Panc1 (cell line): Measurements from ENCODE around the gene GAS2. TPM values are rescaled to one million over a fixed set of nuclear protein-coding genes. Genes with fewer than 3 reads are reported as not detected.

Experiments
- ATAC-seq: fragments of 200-7000 bp; cut with Tn5 transposase; 2 replicates; pipeline ENCODE4 v1.9.1; 2020; ENCODE audit warnings: mild to moderate bottlenecking, moderate library complexity
- BruUV-seq: library from RNA; stranded (reverse); fragments of 400-500 nt; replicated peaks from 2 replicates; lab custom pipeline; 2021; lab: Mats Ljungman, UMichigan
- CTCF ChIA-PET: fragments of 300-600 bp; sonication (Branson Sonifier 250); formaldehyde crosslinking; loops from one replicate; lab custom pipeline; 2022; ENCODE audit warnings: antibody characterized with exemption; lab: Charles Lee
- POLR2A ChIA-PET: fragments of 300-600 bp; sonication (Branson Sonifier 250); formaldehyde crosslinking; loops from one replicate; lab custom pipeline; 2022; ENCODE audit warnings: antibody characterized with exemption; lab: Charles Lee
- DNase-seq: peaks from one replicate; pipeline ENCODE4 v3.0.0-alpha.2; 2010; ENCODE audit warnings: low read depth, low spot score
- H3K27ac ChIP-seq: 2 replicates; pipeline ENCODE4 v1.5.1; 2011; ENCODE audit warnings: mild to moderate bottlenecking, low read length, inconsistent platforms
- H3K27me3 ChIP-seq: fragments of 200-500 bp; sonication (Bioruptor generic); 2 replicates; pipeline ENCODE4 v1.6.0; 2014; ENCODE audit warnings: low read length, inconsistent platforms; ENCODE audit not compliant: control insufficient read depth, insufficient read depth
- H3K36me3 ChIP-seq: fragments of 200-500 bp; sonication (Bioruptor generic); 2 replicates; pipeline ENCODE4 v1.5.1; 2014; ENCODE audit warnings: inconsistent platforms, mild to moderate bottlenecking, low read length, moderate library complexity; ENCODE audit not compliant: control insufficient read depth, insufficient read depth
- H3K4me1 ChIP-seq: 2 replicates; pipeline ENCODE4 v1.5.1; 2011; ENCODE audit warnings: inconsistent platforms, mild to moderate bottlenecking, low read length, moderate library complexity; ENCODE audit not compliant: control insufficient read depth, insufficient read depth
- H3K4me3 ChIP-seq, 2 experiments: 2 replicates each; pipeline ENCODE4 v1.5.1; 2011 to 2012; ENCODE audit warnings: low read depth in 2 of 2, low read length in 2 of 2, mild to moderate bottlenecking in 2 of 2, inconsistent platforms in 1 of 2, moderate library complexity in 1 of 2
- H3K9me3 ChIP-seq: fragments of 200-500 bp; sonication (Bioruptor generic); 2 replicates; pipeline ENCODE4 v1.5.1; 2014; ENCODE audit warnings: low read depth, mild to moderate bottlenecking, inconsistent platforms, low read length, moderate library complexity; ENCODE audit not compliant: control insufficient read depth, insufficient read depth
- CTCF ChIP-seq: fragments of 450-650 bp; IDR thresholded peaks from 2 replicates; pipeline ENCODE4 v1.5.1; 2017; ENCODE audit warnings: mild to moderate bottlenecking
- POLR2AphosphoS5 ChIP-seq: IDR thresholded peaks from 2 replicates; pipeline ENCODE4 v1.6.1; 2012; ENCODE audit warnings: mild to moderate bottlenecking, low read depth, low read length, moderate library complexity
- REST ChIP-seq, 2 experiments: IDR thresholded peaks; 2 replicates each; pipeline ENCODE4 v1.6.1; 2011 to 2012; ENCODE audit warnings: low read depth in 2 of 2, control low read depth in 1 of 2, low read length in 1 of 2, mild to moderate bottlenecking in 1 of 2, moderate library complexity in 1 of 2; ENCODE audit not compliant: insufficient read depth in 1 of 2
- SIN3A ChIP-seq: IDR thresholded peaks from 2 replicates; pipeline ENCODE4 v1.6.1; 2012; ENCODE audit warnings: low read depth, mild to moderate bottlenecking, low read length, moderate library complexity, borderline replicate concordance; ENCODE audit not compliant: insufficient read depth
- TCF7L2 ChIP-seq: IDR thresholded peaks from 2 replicates; pipeline ENCODE4 v1.6.1; 2011; ENCODE audit warnings: mild to moderate bottlenecking, low read depth, low read length, inconsistent platforms
- in situ Hi-C: cut with HindIII; loops from 2 replicates; pipeline ENCODE4 v1.10.0; 2016; ENCODE audit warnings: low sequenced_read_pairs, low pct_unique_long_range_greater_than_20kb
- intact Hi-C: fragments of 100-400 bp; cut with micrococcal nuclease; formaldehyde crosslinking; loops from one replicate; pipeline ENCODE4 v1.10.0; 2022; ENCODE audit not compliant: unreplicated experiment
- total RNA-seq: library from RNA; stranded (reverse); gene quantifications from one replicate; pipeline ENCODE4 v1.2.1, GENCODE V29; 2021; ENCODE audit not compliant: unreplicated experiment

Gene GAS2
- total RNA-seq, 1 experiment from 2014 or later: 0.87 TPM

- Histone ChIP-seq H3K27ac (no peak overlapping the region), H3K9me3 (no peaks in the 10 kb centered on the region), H3K36me3 (no peaks in the 10 kb centered on the region), H3K27me3 (no peaks in the 10 kb centered on the region), H3K4me1 (no peaks in the 10 kb centered on the region), H3K4me3 (no peak overlapping the region)
- CTCF ChIA-PET: no interaction called here
- BruUV-seq: no TSS peak
- no peak for DNase-seq
- ATAC-seq: no peak
- in situ Hi-C loops (no loop called here), intact Hi-C loops (no loop called here)
- no peak for TF ChIP-seq SIN3A
- TF ChIP-seq TCF7L2: no peak
- no peak for TF ChIP-seq POLR2AphosphoS5
- TF ChIP-seq CTCF: no peak
- no peak for TF ChIP-seq REST (IDR thresholded peaks at IDR 0.05; ENCODE audit: insufficient read depth in 1 of 2, low read depth in 2 of 2, low read length in 1 of 2)
- POLR2A ChIA-PET: no interaction called here
Measured at GRCh38 chr11:22742157-22742613, 75.8 kb downstream of the GAS2 start.

GRCh38 chr11:22749536-22749935 lies 83.1 kb downstream of the GAS2 start:
- ChIA-PET CTCF (no interaction called here), POLR2A (no interaction called here)
- Histone ChIP-seq H3K9me3 (no peaks in the 10 kb centered on the region), H3K27me3 (no peaks in the 10 kb centered on the region), H3K36me3 (no peaks in the 10 kb centered on the region), H3K4me3 (no peak overlapping the region), H3K27ac (no peak overlapping the region), H3K4me1 (no peaks in the 10 kb centered on the region)
- ATAC-seq (no peak), DNase-seq (no peak)
- intact Hi-C loops (no loop called here), in situ Hi-C loops (no loop called here)
- TF ChIP-seq POLR2AphosphoS5 (no peak), SIN3A (no peak), TCF7L2 (no peak), REST (IDR thresholded peaks at IDR 0.05; ENCODE audit: insufficient read depth in 1 of 2, low read depth in 2 of 2, low read length in 1 of 2) (no peak), CTCF (no peak)
- no TSS peak for BruUV-seq
